Measurements from ENCODE around the gene ATP5MC2.

The ATP5MC2 gene

DNA sequence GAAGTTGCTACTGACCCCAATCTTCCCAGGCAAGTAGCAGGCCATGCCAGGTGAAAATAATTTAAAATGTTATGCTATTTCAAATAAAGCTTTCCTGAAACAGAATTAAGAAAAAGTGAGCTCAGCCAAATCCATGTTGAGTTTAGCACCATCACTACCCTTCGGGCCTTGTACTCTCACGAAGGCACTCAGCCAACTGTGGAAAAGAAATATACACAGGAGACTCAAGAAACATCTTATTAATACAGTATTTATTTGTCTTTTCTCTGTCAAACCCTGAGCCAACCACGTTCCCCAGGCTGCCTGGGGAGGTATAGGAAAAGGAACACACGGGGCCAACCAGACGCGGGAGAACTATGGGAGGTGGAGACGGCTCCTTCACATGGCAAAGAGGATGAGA lies 10.9 kb downstream of the ATP5MC2 start:
- Histone ChIP-seq H3K36me3 (ENCODE audit: insufficient read depth) (peaks cover 22% of the 10 kb centered on the region; the same call in 1 of the 2 replicates), H3K4me2 (no peak overlapping the region), H3K4me3 (IDR thresholded peaks at IDR 0.05; ENCODE audit: insufficient read depth, low read depth, low read length) (no peak overlapping the region), H2AFZ (ENCODE audit: low read depth) (no peak overlapping the region), H3K9ac (no peak overlapping the region), H3K4me1 (ENCODE audit: low read depth, poor library complexity, severe bottlenecking) (peaks cover 55% of the 10 kb centered on the region), H4K20me1 (ENCODE audit: insufficient read depth) (no peaks in the 10 kb centered on the region), H3K79me2 (ENCODE audit: insufficient read depth, low read depth) (peaks cover 14% of the 10 kb centered on the region; the same call in 1 of the 2 replicates), H3K27me3 (ENCODE audit: insufficient read depth, low read depth) (no peaks in the 10 kb centered on the region), H3K27ac (no peak overlapping the region)
- TF ChIP-seq, protein P1, sequence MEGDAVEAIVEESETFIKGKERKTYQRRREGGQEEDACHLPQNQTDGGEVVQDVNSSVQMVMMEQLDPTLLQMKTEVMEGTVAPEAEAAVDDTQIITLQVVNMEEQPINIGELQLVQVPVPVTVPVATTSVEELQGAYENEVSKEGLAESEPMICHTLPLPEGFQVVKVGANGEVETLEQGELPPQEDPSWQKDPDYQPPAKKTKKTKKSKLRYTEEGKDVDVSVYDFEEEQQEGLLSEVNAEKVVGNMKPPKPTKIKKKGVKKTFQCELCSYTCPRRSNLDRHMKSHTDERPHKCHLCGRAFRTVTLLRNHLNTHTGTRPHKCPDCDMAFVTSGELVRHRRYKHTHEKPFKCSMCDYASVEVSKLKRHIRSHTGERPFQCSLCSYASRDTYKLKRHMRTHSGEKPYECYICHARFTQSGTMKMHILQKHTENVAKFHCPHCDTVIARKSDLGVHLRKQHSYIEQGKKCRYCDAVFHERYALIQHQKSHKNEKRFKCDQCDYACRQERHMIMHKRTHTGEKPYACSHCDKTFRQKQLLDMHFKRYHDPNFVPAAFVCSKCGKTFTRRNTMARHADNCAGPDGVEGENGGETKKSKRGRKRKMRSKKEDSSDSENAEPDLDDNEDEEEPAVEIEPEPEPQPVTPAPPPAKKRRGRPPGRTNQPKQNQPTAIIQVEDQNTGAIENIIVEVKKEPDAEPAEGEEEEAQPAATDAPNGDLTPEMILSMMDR (conservative IDR thresholded peaks at IDR 0.05; ENCODE audit: low read depth, low read length) = no peak

- Histone ChIP-seq H2AFZ (ENCODE audit: low read depth) (no peak overlapping the region), H3K27me3 (ENCODE audit: insufficient read depth, low read depth) (no peaks in the 10 kb centered on the region), H3K27ac (no peak overlapping the region), H3K36me3 (ENCODE audit: insufficient read depth) (peaks cover 20% of the 10 kb centered on the region; the same call in 1 of the 2 replicates), H3K4me1 (ENCODE audit: low read depth, poor library complexity, severe bottlenecking) (peaks cover 55% of the 10 kb centered on the region), H3K9ac (no peak overlapping the region), H3K4me3 (IDR thresholded peaks at IDR 0.05; ENCODE audit: insufficient read depth, low read depth, low read length) (no peak overlapping the region), H3K79me2 (ENCODE audit: insufficient read depth, low read depth) (peaks cover 10% of the 10 kb centered on the region; the same call in 1 of the 2 replicates), H4K20me1 (ENCODE audit: insufficient read depth) (no peaks in the 10 kb centered on the region), H3K4me2 (no peak overlapping the region)
- TF ChIP-seq, protein P1 (conservative IDR thresholded peaks at IDR 0.05; ENCODE audit: low read depth, low read length) = no peak
Measured at GRCh38 chr12:53664191-53664590, 11.7 kb downstream of the ATP5MC2 start.

DNA sequence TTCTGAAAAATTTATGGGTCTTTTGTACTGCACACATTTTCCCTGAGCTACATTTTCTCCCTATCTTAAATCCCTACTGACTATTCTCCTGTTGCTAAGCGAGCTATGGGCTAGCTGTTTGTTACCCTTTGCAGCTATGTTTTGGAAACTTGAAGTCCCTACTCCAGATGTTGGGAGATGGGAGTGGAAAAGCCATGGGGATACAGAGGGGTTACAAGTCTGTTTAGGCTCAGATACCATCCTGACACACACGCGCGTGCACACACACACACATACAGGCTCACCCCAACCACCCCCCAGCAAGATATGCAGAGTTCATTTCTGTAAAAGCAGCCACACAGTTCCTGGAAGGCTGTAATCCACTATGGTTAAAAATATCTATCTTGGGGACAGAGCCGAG lies 15.8 kb downstream of the ATP5MC2 start:
- Histone ChIP-seq H3K36me3 (ENCODE audit: insufficient read depth) (peaks cover 2% of the 10 kb centered on the region; the same call in 1 of the 2 replicates), H3K27ac (peak overlapping the region; percentile 16; the same call in 1 of the 2 replicates), H3K4me1 (ENCODE audit: low read depth, poor library complexity, severe bottlenecking) (peaks cover 42% of the 10 kb centered on the region), H4K20me1 (ENCODE audit: insufficient read depth) (no peaks in the 10 kb centered on the region), H3K79me2 (ENCODE audit: insufficient read depth, low read depth) (no peaks in the 10 kb centered on the region), H3K4me3 (IDR thresholded peaks at IDR 0.05; ENCODE audit: insufficient read depth, low read depth, low read length) (no peak overlapping the region), H3K27me3 (ENCODE audit: insufficient read depth, low read depth) (no peaks in the 10 kb centered on the region), H2AFZ (ENCODE audit: low read depth) (no peak overlapping the region), H3K4me2 (peak overlapping the region; percentile 34), H3K9ac (no peak overlapping the region)
- TF ChIP-seq, protein P1 (conservative IDR thresholded peaks at IDR 0.05; ENCODE audit: low read depth, low read length) = no peak

- Histone ChIP-seq H3K27ac (peak overlapping the region; percentile 16; the same call in 1 of the 2 replicates), H3K9ac (peak overlapping the region; percentile 0; the same call in 1 of the 2 replicates)
Measured at GRCh38 chr12:53659571-53659981, 16.3 kb downstream of the ATP5MC2 start.

More at GRCh38 chr12:53659571-53659981, 16.3 kb downstream of the ATP5MC2 start:
- Histone ChIP-seq H4K20me1 (ENCODE audit: insufficient read depth) (no peaks in the 10 kb centered on the region), H3K4me1 (ENCODE audit: low read depth, poor library complexity, severe bottlenecking) (peaks cover 42% of the 10 kb centered on the region), H3K4me2 (peak overlapping the region; percentile 34), H2AFZ (ENCODE audit: low read depth) (no peak overlapping the region), H3K27me3 (ENCODE audit: insufficient read depth, low read depth) (no peaks in the 10 kb centered on the region), H3K79me2 (ENCODE audit: insufficient read depth, low read depth) (no peaks in the 10 kb centered on the region), H3K4me3 (IDR thresholded peaks at IDR 0.05; ENCODE audit: insufficient read depth, low read depth, low read length) (no peak overlapping the region), H3K36me3 (ENCODE audit: insufficient read depth) (no peaks in the 10 kb centered on the region; the same call in 1 of the 2 replicates)
- TF ChIP-seq, protein P1 (conservative IDR thresholded peaks at IDR 0.05; ENCODE audit: low read depth, low read length) = no peak

Measured in KMS-11 (cell line).